Activated T-cell treated with anti-CD3 and anti-CD28 coated beads, Interleukin-2, amount 50 U/mL, for 72 hours (primary cell): ENCODE measurements around the gene MGAT5. TPM values are rescaled to one million over a fixed set of nuclear protein-coding genes. Genes with fewer than 3 reads are reported as not detected.

ENCODE experiments used
- ATAC-seq, 2 donors: fragments of 150-1000 bp; cut with Tn5 transposase; replicated peaks in 1 of 2; 2 replicates each; pipeline ENCODE4 v1.10.0; 2021; ENCODE audit warnings: moderate library complexity in 2 of 2, mild to moderate bottlenecking in 1 of 2
- DNase-seq, 2 donors: peaks; one replicate each; pipeline ENCODE4 v3.0.0; 2021 to 2022; ENCODE audit warnings: mixed read lengths in 1 of 2
- H3K27ac Mint-ChIP-seq: one replicate; pipeline ENCODE4 v1.8.0; 2022; ENCODE audit warnings: mild to moderate bottlenecking, moderate library complexity, mixed read lengths
- H3K27me3 Mint-ChIP-seq: one replicate; pipeline ENCODE4 v1.8.0; 2022; ENCODE audit warnings: low read depth, mixed read lengths
- H3K36me3 Mint-ChIP-seq, 2 donors: one replicate each; pipeline ENCODE4 v1.8.0; 2022; ENCODE audit warnings: mixed read lengths in 2 of 2, mild to moderate bottlenecking in 1 of 2; ENCODE audit not compliant: insufficient read depth in 2 of 2
- H3K4me1 Mint-ChIP-seq: one replicate; pipeline ENCODE4 v1.8.0; 2022; ENCODE audit warnings: low read depth, mixed read lengths
- H3K4me3 Mint-ChIP-seq, 2 donors: one replicate each; pipeline ENCODE4 v1.8.0; 2022; ENCODE audit warnings: mild to moderate bottlenecking in 2 of 2, mixed read lengths in 2 of 2, moderate library complexity in 2 of 2
- H3K9me3 Mint-ChIP-seq, 2 donors: one replicate each; pipeline ENCODE4 v1.8.0; 2022; ENCODE audit warnings: mixed read lengths in 2 of 2
- total RNA-seq, 2 donors: library from RNA; stranded (reverse); gene quantifications; one replicate each; pipeline ENCODE4 v1.2.3, GENCODE V29; 2022

The MGAT5 gene
- total RNA-seq, 2 donors from 2014 or later, result 10.9 to 16.2 TPM

DNA sequence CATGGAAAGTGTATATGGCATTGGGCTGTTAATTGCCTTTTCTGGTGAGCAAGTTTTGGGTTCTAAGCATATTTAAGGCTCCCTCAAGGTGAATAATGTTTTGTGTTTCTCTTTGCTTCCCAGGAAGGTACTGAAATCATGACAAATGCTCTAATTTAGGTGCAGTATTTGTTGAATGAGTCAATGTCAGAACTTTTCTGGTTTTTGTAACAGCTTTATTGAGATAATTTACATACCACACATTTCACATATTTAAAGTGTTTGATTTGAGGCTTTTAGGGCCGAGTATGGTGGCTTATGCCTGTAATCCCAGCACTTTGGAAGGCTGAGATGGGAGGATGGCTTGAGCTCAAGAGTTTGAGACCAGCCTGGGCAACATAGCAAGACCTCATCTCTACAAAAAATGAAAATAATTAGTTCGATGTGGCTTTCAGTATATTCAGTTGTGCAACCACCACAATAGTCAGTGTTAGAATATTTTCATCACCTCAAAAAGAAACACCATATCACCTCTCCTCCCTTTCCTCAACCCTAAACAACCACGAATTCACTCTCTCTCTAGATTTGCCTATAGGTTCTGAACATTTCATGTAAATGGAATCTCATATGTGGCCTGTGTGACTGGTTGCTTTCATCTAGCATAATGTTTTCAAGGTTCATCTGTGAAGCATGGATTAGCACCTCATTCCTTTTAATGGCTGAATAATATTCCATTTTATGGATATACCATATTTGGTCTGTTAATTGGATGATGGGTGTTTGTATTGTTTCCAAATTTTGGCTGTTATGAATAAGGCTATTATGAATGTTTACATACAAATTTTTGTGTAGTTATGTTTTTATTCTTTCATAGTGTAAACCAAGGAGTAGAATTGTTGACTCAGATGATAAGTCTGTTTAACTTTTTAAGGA, 54.9 kb downstream of the MGAT5 start:
- no peak overlapping the region for H3K27ac Mint-ChIP-seq
- H3K36me3 Mint-ChIP-seq, result no peaks in the 10 kb centered on the region
- DNase-seq (no peak), ATAC-seq (peak; percentile 47 to 49)
- peaks cover 2% of the 10 kb centered on the region in 2 donors for H3K9me3 Mint-ChIP-seq
- peaks cover 70% of the 10 kb centered on the region for H3K4me1 Mint-ChIP-seq
- no peak overlapping the region for H3K4me3 Mint-ChIP-seq
- no peaks in the 10 kb centered on the region for H3K27me3 Mint-ChIP-seq

DNA sequence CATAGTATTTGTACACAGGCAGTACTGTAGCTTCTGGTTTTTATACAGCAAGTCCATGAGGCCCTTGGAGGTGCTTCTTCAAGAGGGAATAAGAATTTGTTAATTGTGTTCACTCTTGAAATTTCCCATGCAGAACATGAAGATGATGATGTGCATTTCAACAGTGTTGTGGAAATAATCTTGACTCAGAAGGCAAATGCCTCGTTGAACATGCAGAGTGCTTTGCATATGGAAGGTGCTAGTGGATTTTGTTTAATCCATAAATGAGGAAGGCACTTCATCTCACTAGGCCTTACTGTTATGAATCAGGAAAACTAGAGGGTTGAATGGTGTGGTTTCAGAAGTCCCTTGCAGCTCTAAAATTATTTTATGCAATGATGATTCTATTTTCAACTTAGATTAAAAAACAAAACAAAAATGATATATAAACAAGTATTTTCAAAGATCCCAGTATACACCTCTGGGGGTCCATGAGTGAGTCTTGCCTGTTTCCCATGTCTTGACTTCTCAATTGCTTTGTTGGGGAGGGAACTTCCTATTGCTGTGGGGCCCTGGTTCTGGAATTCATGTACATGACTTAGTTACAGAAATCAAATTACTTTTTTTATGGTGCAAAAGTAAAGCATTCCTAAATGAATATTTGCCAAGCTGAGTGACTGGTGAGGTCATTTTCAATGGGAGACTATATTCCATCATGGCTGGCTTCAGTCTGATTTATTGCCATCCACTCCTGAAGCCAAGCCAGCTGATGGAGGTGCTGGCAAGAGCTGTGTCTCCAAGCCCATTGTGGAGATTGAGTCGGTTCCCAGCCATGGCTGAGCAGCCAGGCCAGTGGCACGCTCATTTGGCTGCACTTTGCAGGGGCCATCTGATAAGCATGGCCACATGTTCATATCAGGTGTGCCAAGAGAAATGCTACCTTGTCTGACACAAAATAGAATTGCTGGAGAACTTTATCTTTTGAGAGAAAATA, 56.5 kb downstream of the MGAT5 start:
- peaks cover 68% of the 10 kb centered on the region for H3K4me1 Mint-ChIP-seq
- no peaks in the 10 kb centered on the region for H3K27me3 Mint-ChIP-seq
- peaks cover 2% of the 10 kb centered on the region in 2 donors for H3K9me3 Mint-ChIP-seq
- H3K27ac Mint-ChIP-seq, result no peak overlapping the region
- no peaks in the 10 kb centered on the region for H3K36me3 Mint-ChIP-seq
- DNase-seq (no peak), ATAC-seq (no peak)
- H3K4me3 Mint-ChIP-seq, result no peak overlapping the region

DNA sequence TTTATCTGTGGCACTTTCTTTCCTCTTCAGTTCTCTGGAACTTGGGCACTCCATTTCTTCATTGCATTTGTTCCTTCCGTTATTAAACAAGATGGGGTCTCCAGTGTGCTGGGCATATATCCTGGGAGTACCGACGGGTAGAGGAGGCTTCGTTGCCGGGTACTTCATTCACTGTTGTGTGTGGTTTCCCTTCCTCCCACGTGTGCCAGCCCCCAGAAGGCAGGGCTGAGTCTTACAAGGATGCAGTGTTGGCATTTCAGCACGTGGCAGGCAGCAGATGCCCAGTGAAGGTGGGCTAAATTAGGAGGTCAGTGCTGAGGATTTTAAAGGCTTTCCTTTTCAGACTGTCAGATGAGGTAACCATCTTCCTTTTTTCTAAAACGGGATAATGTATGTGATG, 58.6 kb downstream of the MGAT5 start:
- peaks cover 61% of the 10 kb centered on the region for H3K4me1 Mint-ChIP-seq
- peak overlapping the region; percentile 64 to 71 for H3K4me3 Mint-ChIP-seq
- H3K36me3 Mint-ChIP-seq, result peaks cover 0 to under 1% of the 10 kb centered on the region in 2 donors
- no peaks in the 10 kb centered on the region for H3K27me3 Mint-ChIP-seq
- no peak overlapping the region for H3K27ac Mint-ChIP-seq
- H3K9me3 Mint-ChIP-seq, result peaks cover 2% of the 10 kb centered on the region in 2 donors
- ATAC-seq (peak in 1 of 2 donors; percentile 24), DNase-seq (no peak)

DNA sequence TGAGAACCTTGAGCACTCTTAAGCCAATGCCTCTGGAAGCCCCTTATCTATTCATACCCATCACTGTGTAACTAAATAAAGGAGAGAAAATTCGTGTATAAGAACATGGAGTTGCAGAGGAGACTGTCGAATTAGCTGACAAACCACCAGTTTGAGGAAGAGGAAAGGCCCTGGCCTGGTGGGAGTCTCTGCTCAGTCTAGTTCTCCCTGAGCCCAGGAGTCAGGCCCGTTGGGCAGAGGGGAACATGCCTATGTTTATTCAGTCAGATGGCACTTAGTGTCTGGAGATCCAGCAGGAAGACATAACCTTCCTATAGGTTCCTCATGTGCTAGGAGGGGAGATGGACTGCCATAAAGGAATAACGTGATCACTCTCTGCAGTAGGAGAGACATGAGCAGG, 60.3 kb downstream of the MGAT5 start:
- H3K9me3 Mint-ChIP-seq, result peaks cover 0 to 2% of the 10 kb centered on the region in 2 donors
- DNase-seq (no peak), ATAC-seq (no peak)
- no peak overlapping the region for H3K27ac Mint-ChIP-seq
- H3K27me3 Mint-ChIP-seq, result no peaks in the 10 kb centered on the region
- H3K4me3 Mint-ChIP-seq, result no peak overlapping the region
- H3K4me1 Mint-ChIP-seq, result peaks cover 47% of the 10 kb centered on the region
- H3K36me3 Mint-ChIP-seq, result peaks cover 0 to 10% of the 10 kb centered on the region in 2 donors

DNA sequence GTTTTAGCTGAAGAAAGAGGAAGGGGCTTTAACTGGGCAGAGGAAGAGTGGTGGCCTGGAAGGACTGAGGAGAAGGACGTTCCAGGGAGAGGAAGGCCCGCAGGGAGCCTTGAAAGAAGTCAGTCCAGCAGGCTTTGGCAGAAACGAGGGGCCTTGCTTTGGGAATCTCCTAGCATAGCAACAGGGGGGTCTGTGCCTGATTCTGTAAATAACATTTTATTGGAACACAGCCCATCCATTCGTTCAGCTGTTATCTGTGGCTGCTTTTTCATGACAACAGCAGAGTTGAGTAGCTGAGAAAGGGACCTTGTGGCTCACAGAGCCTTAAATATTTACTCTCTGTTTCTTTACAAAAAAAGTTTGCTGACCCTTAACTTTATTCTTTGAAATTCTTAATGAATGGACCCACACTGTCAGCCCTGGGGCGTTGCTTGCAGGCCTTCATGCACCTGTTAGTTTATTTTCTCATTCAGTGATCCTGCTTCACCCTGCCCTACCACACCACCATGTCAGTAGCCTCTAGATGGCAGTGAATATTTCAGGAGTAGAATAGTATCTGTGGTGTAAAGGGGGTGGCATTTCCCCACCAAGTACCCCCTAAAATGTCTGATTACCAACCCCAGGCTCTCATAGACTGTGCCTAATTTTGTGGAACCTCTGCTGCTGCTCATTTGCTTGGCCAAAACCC, 61.0 kb downstream of the MGAT5 start:
- Mint-ChIP-seq H3K9me3 (no peaks in the 10 kb centered on the region), H3K27ac (no peak overlapping the region), H3K4me3 (no peak overlapping the region), H3K27me3 (no peaks in the 10 kb centered on the region), H3K4me1 (peaks cover 54% of the 10 kb centered on the region), H3K36me3 (peaks cover 0 to 10% of the 10 kb centered on the region in 2 donors)
- ATAC-seq (no peak), DNase-seq (no peak)

DNA sequence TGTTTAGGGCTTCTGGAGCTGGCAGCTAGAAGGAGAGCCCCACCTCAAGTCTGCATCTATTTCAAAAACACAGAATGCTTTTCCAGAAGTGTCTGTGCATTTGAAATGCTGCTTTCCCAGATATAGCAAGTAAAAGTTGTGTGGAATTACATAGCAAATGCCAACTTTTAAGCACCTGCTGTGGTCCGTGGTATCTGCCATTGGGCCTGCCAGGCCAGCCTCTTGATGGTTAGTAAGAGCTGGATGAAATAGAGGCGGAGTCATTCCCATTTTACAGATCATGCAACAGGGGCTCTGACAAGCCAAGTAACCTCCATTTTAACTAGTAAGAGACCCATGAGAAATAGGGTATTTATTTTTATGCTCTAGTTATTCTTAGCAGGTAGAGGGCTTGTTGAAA, 61.6 kb downstream of the MGAT5 start:
- Mint-ChIP-seq H3K9me3 (no peaks in the 10 kb centered on the region), H3K4me1 (peaks cover 58% of the 10 kb centered on the region), H3K27me3 (no peaks in the 10 kb centered on the region), H3K27ac (no peak overlapping the region), H3K36me3 (peaks cover 0 to 10% of the 10 kb centered on the region in 2 donors), H3K4me3 (no peak overlapping the region)
- DNase-seq (no peak), ATAC-seq (no peak)

DNA sequence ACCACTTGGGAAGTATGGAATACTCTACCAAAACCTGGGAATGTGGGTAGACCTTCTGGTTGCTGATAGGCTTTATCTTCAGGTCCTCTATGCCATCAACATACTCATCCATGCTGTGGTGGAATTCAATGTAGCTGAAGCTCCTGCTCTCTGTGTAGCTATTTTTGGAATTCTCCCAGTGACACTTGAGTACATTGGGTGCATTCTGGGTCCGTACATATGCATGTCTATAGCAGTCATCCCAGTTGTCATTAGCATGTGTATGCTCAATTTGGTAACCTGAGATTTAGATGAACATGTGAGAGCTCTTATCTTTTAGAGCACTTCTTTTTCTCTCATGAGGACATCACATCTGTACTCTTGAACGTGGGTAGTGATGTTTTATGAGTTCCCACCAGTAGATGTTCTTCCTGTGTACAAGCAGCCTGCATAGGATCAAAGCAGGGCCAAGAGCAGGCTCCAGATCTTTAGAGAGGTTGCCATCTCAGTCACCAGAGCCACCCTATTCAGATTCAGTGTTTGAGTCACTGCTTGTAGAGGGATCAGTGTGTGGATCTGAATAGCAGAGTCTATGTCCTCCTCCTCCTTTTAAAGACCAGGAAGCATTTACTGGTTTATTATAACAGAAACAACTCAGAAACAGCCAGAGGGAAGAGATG, 65.9 kb downstream of the MGAT5 start:
- no peaks in the 10 kb centered on the region for H3K9me3 Mint-ChIP-seq
- DNase-seq (peak in 1 of 2 donors; percentile 19), ATAC-seq (peak; percentile 85 to 92)
- peak overlapping the region; percentile 17 to 28 for H3K4me3 Mint-ChIP-seq
- peaks cover 0 to 10% of the 10 kb centered on the region in 2 donors for H3K36me3 Mint-ChIP-seq
- no peaks in the 10 kb centered on the region for H3K27me3 Mint-ChIP-seq
- H3K27ac Mint-ChIP-seq, result no peak overlapping the region
- peaks cover 56% of the 10 kb centered on the region for H3K4me1 Mint-ChIP-seq

DNA sequence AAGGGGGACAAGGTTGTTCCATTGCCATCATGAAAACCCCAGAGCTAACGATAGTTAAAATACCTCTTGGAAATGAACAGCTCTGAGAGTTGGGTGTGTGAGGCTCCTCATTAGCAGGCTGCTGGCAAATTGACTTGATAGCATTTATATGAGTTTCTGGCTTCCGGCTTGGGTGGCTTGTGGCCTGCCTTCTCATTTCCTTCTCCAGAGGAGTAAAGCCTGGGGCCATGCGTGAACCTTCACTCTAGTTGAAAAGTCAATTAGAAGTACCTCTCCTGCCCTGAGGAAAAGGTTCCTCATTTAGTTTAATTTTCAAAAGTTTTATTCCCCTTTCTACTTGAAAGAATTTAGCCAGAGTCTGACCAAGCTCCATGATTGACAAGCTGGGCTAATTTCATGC, 67.1 kb downstream of the MGAT5 start:
- ATAC-seq, result peak; percentile 57 to 67
- no peaks in the 10 kb centered on the region for H3K9me3 Mint-ChIP-seq
- peak; percentile 43 to 45 for DNase-seq
- H3K27me3 Mint-ChIP-seq, result no peaks in the 10 kb centered on the region
- peaks cover 0 to 10% of the 10 kb centered on the region in 2 donors for H3K36me3 Mint-ChIP-seq
- H3K4me1 Mint-ChIP-seq, result peaks cover 56% of the 10 kb centered on the region
- peak overlapping the region in 1 of 2 donors; percentile 41 for H3K4me3 Mint-ChIP-seq
- no peak overlapping the region for H3K27ac Mint-ChIP-seq

DNA sequence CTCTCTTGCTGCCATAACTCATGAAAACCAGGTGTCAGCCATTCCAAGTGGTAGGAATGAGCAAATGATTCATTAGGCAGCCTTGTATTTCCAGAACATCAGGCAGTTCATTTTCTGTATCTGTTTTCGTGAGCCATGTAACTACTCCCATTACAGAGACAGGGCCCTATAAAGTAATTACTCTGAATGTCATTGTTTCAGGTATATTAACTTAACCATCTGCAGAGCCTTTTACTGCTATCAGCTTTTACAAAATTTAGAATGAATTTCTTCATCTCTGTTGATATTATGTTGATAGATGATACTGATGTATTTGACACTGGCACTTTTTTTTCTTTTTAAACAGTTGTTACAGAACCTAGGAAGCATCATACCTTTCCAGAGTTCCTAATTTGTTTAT, 69.9 kb downstream of the MGAT5 start:
- Mint-ChIP-seq H3K27ac (no peak overlapping the region), H3K4me3 (no peak overlapping the region), H3K27me3 (no peaks in the 10 kb centered on the region), H3K36me3 (peaks cover 1 to 4% of the 10 kb centered on the region in 2 donors), H3K4me1 (peaks cover 51% of the 10 kb centered on the region), H3K9me3 (peaks cover 0 to 3% of the 10 kb centered on the region in 2 donors)
- DNase-seq, result no peak
- ATAC-seq, result no peak

DNA sequence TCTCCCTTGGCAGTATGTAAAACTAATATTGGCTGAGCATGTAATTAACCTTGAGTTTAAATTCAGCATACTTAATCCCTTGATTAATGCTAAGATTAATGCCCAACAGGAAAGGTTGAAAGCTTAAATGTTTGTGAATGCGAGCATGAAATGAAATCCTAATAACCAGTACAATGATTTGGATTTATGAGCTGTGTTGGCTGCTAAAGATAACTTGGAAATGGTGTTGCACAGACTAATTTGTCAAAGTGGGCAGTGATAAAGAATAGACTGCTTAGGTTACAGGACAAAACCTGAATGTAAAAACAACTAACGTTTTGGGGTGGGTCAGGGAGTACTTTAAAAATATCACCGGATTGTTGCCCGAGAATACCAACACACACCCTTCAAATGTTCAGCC, 70.6 kb downstream of the MGAT5 start:
- ATAC-seq, result no peak
- H3K4me1 Mint-ChIP-seq, result peaks cover 46% of the 10 kb centered on the region
- peaks cover 0 to 3% of the 10 kb centered on the region in 2 donors for H3K9me3 Mint-ChIP-seq
- H3K27ac Mint-ChIP-seq, result no peak overlapping the region
- peaks cover 0 to 4% of the 10 kb centered on the region in 2 donors for H3K36me3 Mint-ChIP-seq
- H3K27me3 Mint-ChIP-seq, result no peaks in the 10 kb centered on the region
- no peak for DNase-seq
- H3K4me3 Mint-ChIP-seq, result no peak overlapping the region

DNA sequence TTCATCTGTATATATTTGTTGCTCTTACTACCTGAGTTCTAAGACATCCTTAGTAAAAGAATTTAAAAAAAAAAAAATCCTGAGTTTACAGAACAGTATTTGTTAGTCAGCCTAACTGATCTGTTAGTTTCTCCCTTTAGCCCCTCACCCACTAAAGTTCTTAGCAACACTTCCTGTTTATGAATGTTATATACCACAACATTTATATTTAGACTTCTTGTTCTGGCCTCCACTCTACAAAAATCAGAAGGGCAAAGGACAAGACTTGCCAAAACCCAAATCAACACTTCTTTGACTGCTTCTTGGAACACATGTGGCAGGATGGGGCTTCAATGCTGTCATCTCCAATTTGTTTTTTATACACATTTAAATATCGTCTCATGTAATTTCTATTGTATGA, 71.1 kb downstream of the MGAT5 start:
- H3K27ac Mint-ChIP-seq, result no peak overlapping the region

DNA sequence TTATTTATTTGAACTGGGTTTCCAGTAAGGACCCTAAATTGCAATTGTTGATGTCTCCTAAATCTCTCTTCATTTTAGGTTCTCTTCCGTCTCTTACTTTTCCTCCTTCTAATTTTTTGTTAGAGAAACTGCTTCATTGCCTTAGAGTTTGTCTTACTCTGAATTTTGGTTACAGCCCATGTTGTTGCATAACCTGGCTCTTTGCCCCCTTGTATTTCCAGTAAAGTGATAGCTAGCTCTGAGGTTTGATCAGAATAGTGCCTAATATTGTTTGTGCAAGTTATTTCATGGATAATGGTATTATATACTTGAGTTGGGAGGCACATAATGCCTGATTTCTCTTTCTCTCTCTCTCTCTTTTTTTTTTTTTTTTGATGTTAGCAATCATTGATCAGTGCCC, 71.8 kb downstream of the MGAT5 start:
- Mint-ChIP-seq H3K36me3 (peaks cover 0 to 4% of the 10 kb centered on the region in 2 donors), H3K4me1 (peaks cover 35% of the 10 kb centered on the region), H3K27me3 (no peaks in the 10 kb centered on the region), H3K4me3 (no peak overlapping the region), H3K27ac (peak overlapping the region; percentile 82), H3K9me3 (peaks cover 0 to 3% of the 10 kb centered on the region in 2 donors)
- DNase-seq, result no peak
- ATAC-seq, result no peak

More for the DNA sequence above, 71.1 kb downstream of the MGAT5 start:
- peaks cover 0 to 4% of the 10 kb centered on the region in 2 donors for H3K36me3 Mint-ChIP-seq
- no peaks in the 10 kb centered on the region for H3K27me3 Mint-ChIP-seq
- ATAC-seq (peak in 1 of 2 donors; percentile 65), DNase-seq (no peak)
- H3K9me3 Mint-ChIP-seq, result peaks cover 0 to 3% of the 10 kb centered on the region in 2 donors
- no peak overlapping the region for H3K4me3 Mint-ChIP-seq
- peaks cover 41% of the 10 kb centered on the region for H3K4me1 Mint-ChIP-seq
